Calu3 (cell line): ENCODE results near the gene RHBDL1. TPM values are rescaled to one million over a fixed set of nuclear protein-coding genes. Genes with fewer than 3 reads are reported as not detected.
A peak's percentile ranks its signal among the peaks of the same experiment; 100 is the strongest.

Experiments used
- BruUV-seq: library from RNA; stranded (reverse); fragments of 400-500 nt; replicated peaks from 2 replicates; lab custom pipeline; 2021; lab: Mats Ljungman, UMichigan
- CTCF ChIA-PET: fragments of 300-600 bp; sonication (Branson Sonifier 250); formaldehyde crosslinking; loops from one replicate; lab custom pipeline; 2022; ENCODE audit warnings: antibody characterized with exemption; lab: Charles Lee
- DNase-seq: peaks from one replicate; pipeline ENCODE4 v3.0.0; 2022
- H3K27ac Mint-ChIP-seq: one replicate; pipeline ENCODE4 v1.8.0; 2022; ENCODE audit warnings: mixed read lengths; ENCODE audit not compliant: unreplicated experiment
- H3K27me3 Mint-ChIP-seq: one replicate; pipeline ENCODE4 v1.8.0; 2022; ENCODE audit warnings: mixed read lengths; ENCODE audit not compliant: unreplicated experiment
- H3K36me3 Mint-ChIP-seq: one replicate; pipeline ENCODE4 v1.8.0; 2022; ENCODE audit warnings: mild to moderate bottlenecking, moderate library complexity, mixed read lengths; ENCODE audit not compliant: insufficient read depth, unreplicated experiment
- H3K4me1 Mint-ChIP-seq: one replicate; pipeline ENCODE4 v1.8.0; 2022; ENCODE audit warnings: mild to moderate bottlenecking, low read depth, mixed read lengths; ENCODE audit not compliant: unreplicated experiment
- H3K4me3 Mint-ChIP-seq: one replicate; pipeline ENCODE4 v1.8.0; 2022; ENCODE audit warnings: mild to moderate bottlenecking, low read depth, moderate library complexity, mixed read lengths; ENCODE audit not compliant: unreplicated experiment
- H3K9me3 Mint-ChIP-seq: one replicate; pipeline ENCODE4 v1.8.0; 2022; ENCODE audit warnings: low read depth, mixed read lengths; ENCODE audit not compliant: unreplicated experiment
- intact Hi-C: fragments of 100-400 bp; cut with micrococcal nuclease; formaldehyde crosslinking; loops from one replicate; pipeline ENCODE4 v1.10.0; 2022; ENCODE audit not compliant: unreplicated experiment
- total RNA-seq: library from RNA; stranded (reverse); gene quantifications from 2 replicates; pipeline ENCODE4 v1.2.3, GENCODE V29; 2022
- TF ChIP-seq, protein P1 (sequence below): fragments of 200-600 bp; IDR thresholded peaks from one replicate; pipeline ENCODE4 v1.8.0; 2022; ENCODE audit warnings: antibody characterized with exemption; ENCODE audit not compliant: unreplicated experiment

RHBDL1 gene
- total RNA-seq, 1 experiment from 2014 or later = 2.6 TPM

DNA sequence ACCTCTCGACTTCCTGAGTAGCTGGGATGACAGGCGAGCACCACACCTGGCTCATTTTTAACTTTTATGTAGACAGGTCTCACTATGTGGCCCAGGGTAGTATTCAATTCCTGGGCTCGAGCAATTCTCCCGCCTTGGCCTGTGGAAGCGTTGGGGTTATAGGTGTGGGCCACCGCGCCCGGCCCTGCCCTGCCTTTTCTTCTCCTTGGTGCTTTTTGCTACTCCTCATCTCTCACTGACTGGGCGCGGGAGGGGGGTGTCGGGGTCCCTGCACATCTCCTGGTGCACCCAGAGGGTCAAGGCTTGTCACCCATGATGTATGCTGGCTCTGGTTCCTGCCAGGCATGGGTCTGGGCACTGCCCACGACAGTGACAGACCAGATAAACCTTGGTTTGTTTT, 30.9 kb upstream of the RHBDL1 start:
- Mint-ChIP-seq H3K9me3 (no peaks in the 10 kb centered on the region), H3K27ac (peak overlapping the region; percentile 62), H3K4me3 (peak overlapping the region; percentile 76), H3K4me1 (peaks cover 30% of the 10 kb centered on the region), H3K36me3 (peaks cover 83% of the 10 kb centered on the region), H3K27me3 (no peaks in the 10 kb centered on the region)
- no TSS peak for BruUV-seq
- TF ChIP-seq, protein P1, sequence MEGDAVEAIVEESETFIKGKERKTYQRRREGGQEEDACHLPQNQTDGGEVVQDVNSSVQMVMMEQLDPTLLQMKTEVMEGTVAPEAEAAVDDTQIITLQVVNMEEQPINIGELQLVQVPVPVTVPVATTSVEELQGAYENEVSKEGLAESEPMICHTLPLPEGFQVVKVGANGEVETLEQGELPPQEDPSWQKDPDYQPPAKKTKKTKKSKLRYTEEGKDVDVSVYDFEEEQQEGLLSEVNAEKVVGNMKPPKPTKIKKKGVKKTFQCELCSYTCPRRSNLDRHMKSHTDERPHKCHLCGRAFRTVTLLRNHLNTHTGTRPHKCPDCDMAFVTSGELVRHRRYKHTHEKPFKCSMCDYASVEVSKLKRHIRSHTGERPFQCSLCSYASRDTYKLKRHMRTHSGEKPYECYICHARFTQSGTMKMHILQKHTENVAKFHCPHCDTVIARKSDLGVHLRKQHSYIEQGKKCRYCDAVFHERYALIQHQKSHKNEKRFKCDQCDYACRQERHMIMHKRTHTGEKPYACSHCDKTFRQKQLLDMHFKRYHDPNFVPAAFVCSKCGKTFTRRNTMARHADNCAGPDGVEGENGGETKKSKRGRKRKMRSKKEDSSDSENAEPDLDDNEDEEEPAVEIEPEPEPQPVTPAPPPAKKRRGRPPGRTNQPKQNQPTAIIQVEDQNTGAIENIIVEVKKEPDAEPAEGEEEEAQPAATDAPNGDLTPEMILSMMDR = no peak
- intact Hi-C loops = no loop called here
- CTCF ChIA-PET = no interaction called here
- no peak for DNase-seq

DNA sequence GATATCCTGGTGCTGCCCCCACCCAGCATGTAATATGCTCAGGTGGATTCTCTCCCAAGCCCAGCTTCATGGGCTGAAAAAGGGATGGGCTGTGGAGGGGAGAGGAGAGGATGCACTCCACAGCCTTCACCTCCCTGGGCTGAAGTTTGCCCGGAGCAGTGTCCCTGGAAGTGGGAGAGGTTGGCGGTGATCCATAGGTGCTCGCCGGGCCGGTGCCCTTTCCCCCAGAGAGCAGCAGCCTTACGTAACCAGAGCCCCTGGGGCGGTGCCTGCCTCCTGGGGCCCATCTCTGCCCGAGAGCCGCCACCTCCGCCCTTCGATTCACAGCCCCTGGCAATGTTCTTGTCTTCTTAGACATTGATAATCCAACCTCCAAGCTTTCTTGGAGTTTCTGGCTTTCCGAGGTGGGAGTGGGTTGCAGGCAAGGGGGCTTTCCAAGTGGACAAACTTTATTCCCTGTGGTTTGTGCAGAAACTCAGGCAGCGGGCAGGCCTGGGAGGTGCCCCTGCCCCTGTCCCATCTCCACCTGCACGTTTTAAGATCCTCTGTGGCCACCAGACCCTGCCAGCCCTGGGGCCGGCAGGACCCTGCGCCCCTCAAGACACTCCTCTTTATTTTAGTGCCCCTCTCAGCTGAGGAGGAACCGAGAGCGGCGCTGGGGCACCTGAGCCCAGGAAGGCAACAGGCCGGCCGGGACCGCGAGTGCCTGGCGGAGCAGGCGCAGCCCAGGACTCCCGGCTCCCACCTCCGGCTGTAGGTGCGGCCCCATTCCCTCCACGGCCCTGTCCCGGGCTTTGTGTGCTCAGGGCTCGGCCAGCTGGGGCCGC, 29.4 kb upstream of the RHBDL1 start:
- Mint-ChIP-seq H3K9me3 (no peaks in the 10 kb centered on the region), H3K4me1 (peaks cover 30% of the 10 kb centered on the region), H3K27ac (no peak overlapping the region), H3K36me3 (peaks cover 92% of the 10 kb centered on the region), H3K27me3 (no peaks in the 10 kb centered on the region), H3K4me3 (peak overlapping the region; percentile 77)
- intact Hi-C loops = no loop called here
- CTCF ChIA-PET = no interaction called here
- BruUV-seq = no TSS peak
- no peak for DNase-seq
- TF ChIP-seq, protein P1 = no peak

DNA sequence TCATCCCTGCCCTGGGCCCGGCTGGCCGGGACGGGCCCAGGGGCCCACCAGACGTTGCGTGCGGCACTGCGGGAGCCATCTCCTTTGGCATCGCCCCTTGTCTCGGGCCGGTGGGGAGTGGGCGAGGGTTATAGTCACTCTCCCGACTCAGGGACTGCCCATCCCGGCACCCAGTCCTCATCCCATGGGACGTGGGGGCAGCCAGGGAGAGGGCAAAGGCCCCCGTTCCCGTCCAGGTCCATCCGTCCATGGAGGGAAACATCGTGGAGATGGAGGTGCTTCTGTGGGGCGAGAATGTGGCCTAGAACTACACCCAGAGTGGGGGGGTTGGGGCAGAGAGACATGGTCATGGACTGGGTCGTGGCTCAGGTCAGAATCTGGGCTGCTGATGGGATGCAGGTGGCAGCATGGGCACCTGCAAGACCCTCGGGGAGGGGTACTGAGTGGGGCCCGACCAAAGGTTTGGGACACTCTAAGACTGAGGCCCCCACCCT, 28.7 kb upstream of the RHBDL1 start:
- Mint-ChIP-seq H3K4me1 (peaks cover 30% of the 10 kb centered on the region), H3K36me3 (peaks cover 93% of the 10 kb centered on the region), H3K9me3 (no peaks in the 10 kb centered on the region), H3K27me3 (no peaks in the 10 kb centered on the region), H3K27ac (no peak overlapping the region), H3K4me3 (peak overlapping the region; percentile 77)
- TF ChIP-seq, protein P1 = no peak
- CTCF ChIA-PET = interaction anchor here (2.1 kb wide), 1 partner anchor 10 kb away, joined by 6 read pairs; the partner anchor contains the start of gene METTL26
- DNase-seq = no peak
- no TSS peak for BruUV-seq
- intact Hi-C loops = no loop called here

DNA sequence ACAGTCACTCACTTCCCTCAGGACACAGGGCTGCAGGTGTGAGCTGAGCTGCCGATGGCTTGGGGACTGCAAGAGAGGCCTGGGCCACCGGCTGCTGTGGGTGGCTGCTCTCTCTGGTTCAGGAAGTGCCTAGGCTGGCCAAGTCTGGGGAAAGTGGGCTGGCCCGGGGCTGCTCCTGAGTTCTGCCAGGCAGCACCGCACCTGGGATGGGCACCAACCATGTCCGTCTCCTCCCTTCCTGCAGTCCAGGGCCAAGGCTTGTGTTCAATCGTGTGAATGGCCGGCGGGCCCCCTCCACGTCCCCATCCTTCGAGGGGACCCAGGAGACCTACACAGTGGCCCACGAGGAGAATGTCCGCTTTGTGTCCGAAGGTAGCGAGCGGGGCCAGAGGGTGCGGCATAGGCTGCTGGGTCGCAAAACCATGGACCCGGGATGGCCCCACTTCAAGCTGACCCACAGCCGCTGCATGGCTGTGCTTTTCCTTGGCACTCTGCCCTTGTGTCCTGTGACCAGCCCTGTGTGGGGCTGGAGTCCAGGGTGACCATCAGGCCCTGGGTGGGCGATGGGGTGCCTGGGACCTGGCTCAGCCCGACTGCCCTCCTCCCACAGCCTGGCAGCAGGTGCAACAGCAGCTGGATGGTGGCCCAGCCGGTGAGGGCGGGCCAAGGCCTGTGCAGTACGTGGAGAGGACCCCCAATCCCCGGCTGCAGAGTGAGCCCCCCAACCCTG, 28.1 kb upstream of the RHBDL1 start:
- Mint-ChIP-seq H3K36me3 (peaks cover 93% of the 10 kb centered on the region), H3K4me1 (peaks cover 30% of the 10 kb centered on the region), H3K27me3 (no peaks in the 10 kb centered on the region), H3K27ac (no peak overlapping the region), H3K4me3 (peak overlapping the region; percentile 77), H3K9me3 (no peaks in the 10 kb centered on the region)
- TF ChIP-seq, protein P1 = no peak
- intact Hi-C loops = no loop called here
- DNase-seq = no peak
- CTCF ChIA-PET = interaction anchor here (0.5 to 2.1 kb wide), 5 partner anchors 11 to 246 kb away, joined by 3 to 6 read pairs (median 4); partner anchors contain the start of genes DECR2, METTL26 and RHOT2
- no TSS peak for BruUV-seq
